ENCODE results near the gene SLC8A1. TPM values are rescaled to one million over a fixed set of nuclear protein-coding genes. Genes with fewer than 3 reads are reported as not detected.

SLC8A1 gene
- total RNA-seq, 1 experiment from 2014 or later = 1.6 TPM

DNA sequence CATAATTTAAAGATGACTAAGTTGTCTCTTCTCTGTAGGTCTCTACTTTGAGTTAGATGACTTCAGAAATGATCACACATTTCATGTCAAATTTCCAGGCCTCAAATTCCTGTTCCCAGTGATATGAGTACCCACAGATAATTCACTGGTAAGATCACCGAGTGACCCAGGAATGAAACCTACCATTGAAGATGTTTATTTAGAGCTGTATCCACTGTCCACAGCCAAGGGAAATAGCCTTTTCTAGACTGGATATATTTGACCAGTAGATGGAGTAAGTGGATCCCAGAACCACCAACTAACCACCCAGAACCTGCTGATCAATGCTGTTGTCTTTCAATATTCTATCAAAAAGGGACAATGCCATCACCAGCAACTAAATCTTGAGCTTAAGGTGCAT is 238.8 kb downstream of the SLC8A1 start:
- no TSS peak for BruUV-seq (replicated peaks)
- TF ChIP-seq, protein P1, sequence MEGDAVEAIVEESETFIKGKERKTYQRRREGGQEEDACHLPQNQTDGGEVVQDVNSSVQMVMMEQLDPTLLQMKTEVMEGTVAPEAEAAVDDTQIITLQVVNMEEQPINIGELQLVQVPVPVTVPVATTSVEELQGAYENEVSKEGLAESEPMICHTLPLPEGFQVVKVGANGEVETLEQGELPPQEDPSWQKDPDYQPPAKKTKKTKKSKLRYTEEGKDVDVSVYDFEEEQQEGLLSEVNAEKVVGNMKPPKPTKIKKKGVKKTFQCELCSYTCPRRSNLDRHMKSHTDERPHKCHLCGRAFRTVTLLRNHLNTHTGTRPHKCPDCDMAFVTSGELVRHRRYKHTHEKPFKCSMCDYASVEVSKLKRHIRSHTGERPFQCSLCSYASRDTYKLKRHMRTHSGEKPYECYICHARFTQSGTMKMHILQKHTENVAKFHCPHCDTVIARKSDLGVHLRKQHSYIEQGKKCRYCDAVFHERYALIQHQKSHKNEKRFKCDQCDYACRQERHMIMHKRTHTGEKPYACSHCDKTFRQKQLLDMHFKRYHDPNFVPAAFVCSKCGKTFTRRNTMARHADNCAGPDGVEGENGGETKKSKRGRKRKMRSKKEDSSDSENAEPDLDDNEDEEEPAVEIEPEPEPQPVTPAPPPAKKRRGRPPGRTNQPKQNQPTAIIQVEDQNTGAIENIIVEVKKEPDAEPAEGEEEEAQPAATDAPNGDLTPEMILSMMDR (IDR thresholded peaks at IDR 0.05; ENCODE audit: unreplicated experiment) = peak; percentile 25
- ChIA-PET CTCF (interaction anchor here (0.5 to 2.7 kb wide), 36 partner anchors 8 to 1536 kb away, joined by 3 to 34 read pairs (median 4); no protein-coding TSS in a partner anchor), POLR2A (interaction anchor here (0.6 kb wide), 1 partner anchor 12 kb away, joined by 3 read pairs; no protein-coding TSS in a partner anchor)
- Mint-ChIP-seq H3K4me3 (ENCODE audit: unreplicated experiment) (no peak overlapping the region), H3K36me3 (ENCODE audit: insufficient read depth, unreplicated experiment) (no peaks in the 10 kb centered on the region), H3K27me3 (ENCODE audit: insufficient read depth, unreplicated experiment) (no peaks in the 10 kb centered on the region), H3K4me1 (ENCODE audit: insufficient read depth, unreplicated experiment) (no peaks in the 10 kb centered on the region), H3K9me3 (ENCODE audit: unreplicated experiment) (no peaks in the 10 kb centered on the region), H3K27ac (ENCODE audit: low read depth, unreplicated experiment) (no peak overlapping the region)
- intact Hi-C loops (cut with micrococcal nuclease) = no loop called here
- DNase-seq (ENCODE audit: unreplicated experiment) = peak; percentile 26

DNA sequence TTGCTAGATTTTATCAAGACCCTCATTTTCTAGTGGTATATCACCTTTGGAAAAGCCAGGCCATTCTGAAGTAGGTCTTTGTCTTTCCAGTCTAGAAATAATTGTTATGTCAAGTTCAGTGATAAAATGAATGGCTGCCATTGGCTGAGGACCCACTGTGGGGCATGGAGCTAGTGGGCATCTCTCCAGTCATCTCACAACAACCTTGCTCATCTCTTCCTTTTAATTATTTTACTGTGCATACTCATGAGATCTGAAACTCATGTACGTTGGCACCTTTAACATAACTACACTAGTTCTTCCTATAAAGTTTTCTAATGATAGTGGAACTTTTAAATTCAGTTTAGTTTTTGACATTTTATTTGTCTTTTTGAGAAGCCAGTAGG is 240.9 kb downstream of the SLC8A1 start:
- TF ChIP-seq, protein P1 (IDR thresholded peaks at IDR 0.05; ENCODE audit: unreplicated experiment) = no peak
- Mint-ChIP-seq H3K4me1 (ENCODE audit: insufficient read depth, unreplicated experiment) (no peaks in the 10 kb centered on the region), H3K4me3 (ENCODE audit: unreplicated experiment) (no peak overlapping the region), H3K36me3 (ENCODE audit: insufficient read depth, unreplicated experiment) (no peaks in the 10 kb centered on the region), H3K27me3 (ENCODE audit: insufficient read depth, unreplicated experiment) (no peaks in the 10 kb centered on the region), H3K9me3 (ENCODE audit: unreplicated experiment) (no peaks in the 10 kb centered on the region), H3K27ac (ENCODE audit: low read depth, unreplicated experiment) (no peak overlapping the region)
- no TSS peak for BruUV-seq (replicated peaks)
- CTCF ChIA-PET = interaction anchor here (0.7 to 0.9 kb wide), 2 partner anchors 301 to 343 kb away, joined by 4 to 6 read pairs; no protein-coding TSS in a partner anchor
- intact Hi-C loops (cut with micrococcal nuclease) = no loop called here
- POLR2A ChIA-PET = no interaction called here
- no peak for DNase-seq (ENCODE audit: unreplicated experiment)

DNA sequence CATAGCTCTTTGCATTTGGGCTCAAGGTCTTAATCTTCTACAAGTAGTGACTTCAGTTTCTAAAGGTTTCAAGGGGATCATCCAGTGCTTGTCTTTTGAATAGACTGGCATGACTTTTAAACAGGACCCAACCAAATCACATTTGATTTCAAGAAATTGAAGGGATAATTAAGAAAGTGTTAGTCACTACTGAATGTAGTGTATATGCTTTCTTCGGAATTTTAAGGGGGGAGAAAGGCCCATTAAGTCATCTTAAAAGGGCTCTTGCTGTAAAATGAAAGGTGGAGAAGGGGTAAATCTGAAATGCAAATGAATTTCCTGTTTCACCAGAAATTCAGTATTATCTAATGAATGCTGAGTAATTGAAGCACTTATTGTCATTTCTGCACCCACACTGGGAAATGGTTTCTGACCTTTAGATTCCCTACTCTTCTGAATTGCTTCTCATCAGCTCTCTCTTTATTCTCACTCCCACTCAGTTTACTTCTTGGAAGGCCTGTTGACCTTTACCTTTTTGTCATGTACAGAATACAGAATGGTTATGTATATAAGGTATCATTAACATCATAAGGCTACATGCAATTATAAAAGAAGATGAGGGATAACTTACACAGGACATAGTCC is 241.4 kb downstream of the SLC8A1 start:
- H3K36me3 Mint-ChIP-seq (ENCODE audit: insufficient read depth, unreplicated experiment) = peaks cover 2% of the 10 kb centered on the region
- TF ChIP-seq, protein P1 (IDR thresholded peaks at IDR 0.05; ENCODE audit: unreplicated experiment) = no peak
- no peaks in the 10 kb centered on the region for H3K27me3 Mint-ChIP-seq (ENCODE audit: insufficient read depth, unreplicated experiment)
- H3K9me3 Mint-ChIP-seq (ENCODE audit: unreplicated experiment) = no peaks in the 10 kb centered on the region
- no peak overlapping the region for H3K4me3 Mint-ChIP-seq (ENCODE audit: unreplicated experiment)
- POLR2A ChIA-PET = no interaction called here
- no peak for DNase-seq (ENCODE audit: unreplicated experiment)
- intact Hi-C loops (cut with micrococcal nuclease) = no loop called here
- no peak overlapping the region for H3K27ac Mint-ChIP-seq (ENCODE audit: low read depth, unreplicated experiment)
- no TSS peak for BruUV-seq (replicated peaks)
- CTCF ChIA-PET = interaction anchor here (0.7 to 1.1 kb wide), 5 partner anchors 10 to 344 kb away, joined by 3 to 6 read pairs (median 5); no protein-coding TSS in a partner anchor
- no peaks in the 10 kb centered on the region for H3K4me1 Mint-ChIP-seq (ENCODE audit: insufficient read depth, unreplicated experiment)

DNA sequence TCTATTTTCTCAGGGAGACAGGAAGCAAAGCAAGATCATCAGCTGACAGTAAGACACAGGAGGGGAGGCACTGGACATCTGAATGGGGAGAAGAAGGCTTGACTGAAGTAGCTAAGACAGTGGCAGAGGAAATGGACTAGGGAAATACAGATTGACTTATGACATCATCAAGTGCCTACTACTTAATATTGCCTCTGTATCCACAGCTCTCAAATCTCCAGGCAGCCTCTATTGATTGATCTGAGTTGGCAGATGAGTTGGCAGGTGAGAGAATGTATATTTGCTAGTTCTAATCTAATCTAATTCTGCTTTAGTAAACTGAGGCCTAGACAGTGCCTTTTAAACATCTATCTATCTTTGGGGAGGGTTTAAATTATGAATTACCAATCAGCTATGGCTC is 242.1 kb downstream of the SLC8A1 start:
- Mint-ChIP-seq H3K4me3 (ENCODE audit: unreplicated experiment) (no peak overlapping the region), H3K9me3 (ENCODE audit: unreplicated experiment) (no peaks in the 10 kb centered on the region), H3K36me3 (ENCODE audit: insufficient read depth, unreplicated experiment) (peaks cover 6% of the 10 kb centered on the region), H3K27me3 (ENCODE audit: insufficient read depth, unreplicated experiment) (no peaks in the 10 kb centered on the region), H3K27ac (ENCODE audit: low read depth, unreplicated experiment) (no peak overlapping the region), H3K4me1 (ENCODE audit: insufficient read depth, unreplicated experiment) (no peaks in the 10 kb centered on the region)
- TF ChIP-seq, protein P1 (IDR thresholded peaks at IDR 0.05; ENCODE audit: unreplicated experiment) = no peak
- ChIA-PET CTCF (interaction anchor here (0.6 to 1.1 kb wide), 3 partner anchors 11 to 409 kb away, joined by 3 to 5 read pairs (median 5); no protein-coding TSS in a partner anchor), POLR2A (no interaction called here)
- BruUV-seq (replicated peaks) = no TSS peak
- no peak for DNase-seq (ENCODE audit: unreplicated experiment)
- intact Hi-C loops (cut with micrococcal nuclease) = no loop called here
